SHP77 (cell line): ENCODE measurements around the gene RYR1.
"Not testable (repeated sequence)": the region's sequence is repeated elsewhere in the genome, so short reads cannot be mapped to it uniquely, and the experiment has no call there.

Experiments
- DNase-seq, 2 experiments: peaks; one replicate each; lab custom pipeline; 2025; lab: John Stamatoyannopoulos, UW

The RYR1 gene

GRCh38 chr19:38561658-38562057 is 128.2 kb downstream of the RYR1 start:
- DNase-seq = no peak

DNA sequence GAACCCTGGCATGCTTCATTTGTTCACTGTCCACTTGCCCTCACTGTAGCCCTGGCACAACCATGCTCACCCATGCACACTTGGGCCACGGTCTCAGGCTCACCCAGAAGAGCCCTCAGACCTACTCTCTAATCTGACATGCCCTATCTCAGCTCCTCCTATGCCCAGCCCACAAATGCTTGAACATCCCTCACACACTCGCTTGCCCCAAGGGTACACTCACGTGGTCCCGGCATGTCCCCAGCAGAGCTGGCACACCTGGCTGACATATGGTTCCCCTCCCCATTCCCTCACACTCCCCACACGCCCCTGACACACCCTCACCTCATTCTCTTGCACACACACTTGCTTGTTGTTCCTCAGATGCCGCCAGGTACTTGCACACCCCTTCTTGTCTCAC is 128.6 kb downstream of the RYR1 start:
- no peak for DNase-seq

DNA sequence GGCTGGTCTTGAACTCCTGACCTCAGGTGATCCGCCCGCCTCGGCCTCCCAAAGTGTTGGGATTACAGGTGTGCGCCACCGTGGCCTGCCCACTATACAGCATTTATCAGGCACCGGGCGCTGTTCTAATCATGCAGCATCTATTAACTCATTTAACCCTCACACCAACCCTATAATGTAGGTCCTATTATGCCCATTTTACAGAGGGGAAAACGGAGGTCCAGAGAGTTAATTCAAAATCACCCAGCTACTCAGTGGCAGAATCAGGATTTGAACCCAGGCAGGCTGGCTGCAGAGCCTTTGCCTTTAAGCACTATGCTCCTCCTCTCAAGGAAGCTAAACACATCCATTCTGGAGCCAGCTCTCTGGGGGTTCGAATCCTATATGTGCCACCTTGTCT is 130.0 kb downstream of the RYR1 start:
- no peak for DNase-seq

DNA sequence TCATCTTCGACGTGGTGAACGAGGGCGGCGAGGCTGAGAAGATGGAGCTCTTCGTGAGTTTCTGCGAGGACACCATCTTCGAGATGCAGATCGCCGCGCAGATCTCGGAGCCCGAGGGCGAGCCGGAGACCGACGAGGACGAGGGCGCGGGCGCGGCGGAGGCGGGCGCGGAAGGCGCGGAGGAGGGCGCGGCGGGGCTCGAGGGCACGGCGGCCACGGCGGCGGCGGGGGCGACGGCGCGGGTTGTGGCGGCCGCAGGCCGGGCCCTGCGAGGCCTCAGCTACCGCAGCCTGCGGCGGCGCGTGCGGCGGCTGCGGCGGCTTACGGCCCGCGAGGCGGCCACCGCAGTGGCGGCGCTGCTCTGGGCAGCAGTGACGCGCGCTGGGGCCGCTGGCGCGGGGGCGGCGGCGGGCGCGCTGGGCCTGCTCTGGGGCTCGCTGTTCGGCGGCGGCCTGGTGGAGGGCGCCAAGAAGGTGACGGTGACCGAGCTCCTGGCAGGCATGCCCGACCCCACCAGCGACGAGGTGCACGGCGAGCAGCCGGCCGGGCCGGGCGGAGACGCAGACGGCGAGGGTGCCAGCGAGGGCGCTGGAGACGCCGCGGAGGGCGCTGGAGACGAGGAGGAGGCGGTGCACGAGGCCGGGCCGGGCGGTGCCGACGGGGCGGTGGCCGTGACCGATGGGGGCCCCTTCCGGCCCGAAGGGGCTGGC is 131.6 kb downstream of the RYR1 start:
- no peak for DNase-seq

GRCh38 chr19:38565691-38566105 is 132.2 kb downstream of the RYR1 start:
- no peak for DNase-seq

- no peak for DNase-seq
Measured at GRCh38 chr19:38569368-38569983, 136.0 kb downstream of the RYR1 start.

GRCh38 chr19:38571682-38572081 is 138.2 kb downstream of the RYR1 start:
- DNase-seq = no peak

GRCh38 chr19:38577826-38578225 is 144.3 kb downstream of the RYR1 start:
- DNase-seq = no peak

DNA sequence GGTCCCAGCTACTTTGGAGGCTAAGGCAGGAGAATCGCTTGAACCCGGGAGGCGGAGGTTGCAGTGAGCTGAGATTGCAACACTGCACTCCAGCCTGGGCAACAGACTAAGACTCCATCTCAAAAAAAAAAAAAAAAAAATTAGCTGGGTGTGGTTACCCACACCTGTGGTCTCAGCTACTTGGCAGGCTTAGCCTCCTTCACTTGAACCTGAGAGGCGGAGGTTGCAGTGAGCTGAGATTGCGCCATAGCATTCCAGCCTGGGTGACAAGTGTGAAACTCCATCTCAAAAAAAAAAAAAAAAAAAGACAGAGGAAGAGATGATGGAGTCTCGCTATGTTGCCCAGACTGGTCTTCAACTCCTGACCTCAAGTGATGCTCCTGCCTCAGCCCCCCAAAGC is 145.8 kb downstream of the RYR1 start:
- DNase-seq = not testable (repeated sequence)

DNA sequence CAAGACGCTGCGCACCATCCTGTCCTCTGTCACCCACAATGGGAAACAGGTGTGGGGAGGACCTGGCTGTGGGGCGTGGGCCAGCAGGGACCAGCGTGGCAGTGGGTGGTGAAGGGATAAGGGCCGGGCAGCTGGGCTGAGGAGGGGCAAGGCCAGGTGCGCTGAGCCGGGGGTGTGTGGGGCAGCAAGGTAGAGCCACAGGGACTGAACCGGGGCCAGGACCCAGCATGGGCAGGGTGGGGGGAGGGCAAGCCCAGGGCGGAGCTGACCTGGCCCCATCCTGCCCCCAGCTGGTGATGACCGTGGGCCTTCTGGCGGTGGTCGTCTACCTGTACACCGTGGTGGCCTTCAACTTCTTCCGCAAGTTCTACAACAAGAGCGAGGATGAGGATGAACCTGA is 146.6 kb downstream of the RYR1 start:
- no peak for DNase-seq

DNA sequence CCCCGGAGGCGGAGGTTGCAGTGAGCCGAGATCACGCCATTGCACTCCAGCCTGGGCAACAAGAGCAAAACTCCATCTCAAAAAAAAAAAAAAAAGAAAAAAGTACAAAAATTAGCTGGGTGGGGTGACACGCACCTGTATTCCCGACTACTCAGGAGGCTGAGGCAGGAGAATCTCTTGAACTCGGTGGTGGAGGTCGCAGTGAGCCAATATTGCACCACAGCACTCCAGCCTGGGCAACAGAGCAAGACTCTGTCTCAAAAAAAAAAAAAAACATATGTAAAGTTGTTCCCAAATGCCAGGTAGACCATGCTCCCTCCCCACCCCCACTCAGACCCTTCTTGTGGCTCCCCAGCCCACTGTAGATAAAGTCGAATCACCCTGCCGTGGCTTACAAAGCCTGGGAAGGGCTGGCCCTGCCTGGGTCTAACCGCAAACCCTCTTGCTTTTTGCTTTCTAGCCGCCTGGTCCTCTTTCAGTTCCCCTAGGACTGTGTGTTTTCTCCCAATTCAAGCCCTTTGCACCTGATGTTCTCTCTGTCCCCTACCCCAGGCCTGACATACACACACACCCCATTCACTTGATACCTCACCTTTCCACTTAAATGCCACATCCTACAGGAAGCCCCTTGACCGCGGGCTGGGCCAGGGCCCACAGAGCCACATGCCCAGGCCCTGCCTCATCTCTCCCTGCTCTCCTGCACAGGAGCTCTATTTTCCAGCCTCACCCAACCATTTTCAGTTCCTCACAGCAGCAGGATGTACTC is 149.9 kb downstream of the RYR1 start:
- DNase-seq = no peak

- no peak for DNase-seq
Measured at GRCh38 chr19:38583985-38584305, 150.5 kb downstream of the RYR1 start.

- no peak for DNase-seq
Measured at GRCh38 chr19:38587562-38587961, 154.1 kb downstream of the RYR1 start.

DNA sequence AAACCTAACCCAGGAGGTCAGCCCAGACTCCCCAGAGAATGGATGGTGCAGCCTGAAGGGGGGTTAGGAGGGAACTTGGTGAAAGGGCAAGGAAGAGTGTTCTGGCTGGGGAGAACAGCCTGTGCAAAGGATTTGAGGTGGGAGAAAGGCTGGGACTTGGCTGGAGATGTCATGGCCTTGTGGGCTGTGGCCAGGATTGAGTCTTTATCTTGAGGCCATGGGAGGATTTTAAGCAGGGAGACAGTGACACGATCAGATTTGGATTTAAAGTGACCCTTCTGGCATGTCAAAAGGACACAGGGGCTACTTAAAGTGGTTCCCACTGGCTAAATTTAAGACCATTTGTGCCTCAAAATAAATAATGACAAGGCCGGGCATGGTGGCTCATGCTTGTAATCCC is 154.6 kb downstream of the RYR1 start:
- no peak for DNase-seq

GRCh38 chr19:38592940-38593339 is 159.4 kb downstream of the RYR1 start:
- DNase-seq = no peak

- DNase-seq = peak; percentile 80 to 90
Measured at GRCh38 chr19:38596057-38596981, 162.8 kb downstream of the RYR1 start.

DNA sequence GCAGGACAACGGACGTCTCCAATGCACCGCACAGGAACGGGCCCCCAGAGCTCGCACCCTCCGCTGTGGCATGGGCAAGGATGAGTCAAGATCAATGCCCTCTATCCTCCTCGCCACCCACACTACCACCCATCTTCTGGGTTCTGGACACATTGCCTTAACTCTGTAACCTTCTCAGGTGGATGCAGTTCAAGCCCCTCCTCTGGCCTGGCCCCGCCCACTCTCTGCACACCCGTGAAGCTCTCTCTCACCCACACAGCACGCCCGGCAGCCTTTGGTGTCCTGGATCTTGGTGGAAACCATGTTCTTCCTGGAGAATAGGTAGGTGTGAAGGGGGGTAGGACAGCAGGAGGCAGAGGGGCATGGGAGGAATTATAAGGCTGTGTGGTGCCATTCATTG is 163.6 kb downstream of the RYR1 start:
- DNase-seq = no peak

DNA sequence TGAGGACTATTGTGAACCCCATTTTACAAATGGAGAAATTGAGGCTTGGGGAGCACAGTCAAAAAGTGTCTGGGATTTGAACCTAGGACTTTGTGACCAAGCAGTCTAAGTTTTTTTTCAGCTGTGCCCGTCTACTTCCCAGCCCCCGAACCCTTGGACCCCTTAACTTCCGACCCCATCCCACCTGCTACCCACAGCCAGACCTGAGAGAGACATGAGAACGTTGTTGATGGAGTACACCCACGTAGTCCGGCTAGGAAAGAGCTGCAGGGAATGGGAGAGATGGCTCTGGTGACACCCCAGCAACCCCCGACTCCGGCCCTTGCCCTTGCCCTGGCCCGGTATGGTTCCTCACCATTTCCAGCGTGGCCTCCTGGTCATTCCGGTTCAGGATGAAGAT is 166.2 kb downstream of the RYR1 start:
- no peak for DNase-seq

- not testable (repeated sequence) for DNase-seq
Measured at GRCh38 chr19:38602856-38603255, 169.4 kb downstream of the RYR1 start.

DNA sequence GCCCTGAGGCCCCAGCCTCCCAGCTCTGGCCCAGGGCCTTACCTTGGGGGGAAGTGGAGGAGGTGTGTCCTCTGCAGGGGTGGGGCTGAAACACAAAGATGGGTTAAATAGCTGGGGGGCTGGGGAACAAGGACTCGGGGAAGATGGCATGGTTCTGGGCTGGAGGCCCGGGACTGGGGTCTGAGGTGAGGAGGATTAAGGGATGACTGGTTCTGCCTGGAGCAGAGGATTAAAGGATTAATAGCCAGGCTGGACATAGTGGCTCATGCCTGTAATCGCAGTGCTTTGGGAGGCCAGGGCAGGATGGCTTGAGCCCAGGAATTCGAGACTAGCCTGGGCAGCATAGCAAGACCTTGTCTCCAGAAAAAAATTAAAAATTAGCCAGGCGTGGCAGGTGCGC is 172.6 kb downstream of the RYR1 start:
- no peak for DNase-seq

- no peak for DNase-seq
Measured at GRCh38 chr19:38614289-38614688, 180.8 kb downstream of the RYR1 start.

DNA sequence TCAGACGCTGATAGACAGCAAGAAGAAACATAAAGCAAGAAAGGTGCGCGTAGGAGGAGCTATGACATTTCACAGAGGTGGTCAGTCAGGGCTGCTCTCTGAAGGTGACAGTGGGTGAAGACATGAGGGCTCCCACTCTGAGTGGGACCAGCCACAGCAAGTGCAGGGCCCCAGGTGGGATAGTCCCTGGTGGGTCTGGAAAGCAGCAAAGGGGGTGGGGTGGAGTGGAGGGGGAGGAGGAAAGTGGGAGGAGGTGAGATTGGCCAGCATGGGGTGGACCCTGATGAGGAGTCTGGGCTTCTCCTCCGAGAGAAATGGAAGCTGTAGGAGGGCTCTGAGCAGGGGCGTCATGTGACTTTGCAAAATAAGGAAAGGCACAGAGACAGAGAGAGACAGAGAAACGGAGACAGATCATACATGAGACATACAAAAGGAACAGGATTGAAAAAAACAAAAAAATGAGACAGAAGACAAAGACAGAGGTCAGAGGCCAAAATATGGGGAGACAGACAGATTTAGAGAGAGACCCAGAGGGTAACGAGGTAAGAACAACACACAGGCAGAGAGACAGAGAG is 181.6 kb downstream of the RYR1 start:
- no peak for DNase-seq
